ENCODE measurements around the gene NHEJ1. TPM values are rescaled to one million over a fixed set of nuclear protein-coding genes. Genes with fewer than 3 reads are reported as not detected.

NHEJ1 gene
- total and polyA plus RNA-seq, 2 of the 13 experiments (the other 11 are each of a cell fraction or from before 2014, with no cell fraction given), result 30.0 to 30.7 TPM

- no peak for TF ChIP-seq LCORL (IDR thresholded peaks at IDR 0.05)
- TF ChIP-seq LCORL (CRISPR knock-in tag; IDR thresholded peaks at IDR 0.05), result no peak
- TF ChIP-seq ZNF501 (CRISPR knock-in tag; IDR thresholded peaks at IDR 0.05), result no peak
- 0 out of 2 replicates have a peak, but pooled peaks have one; percentile 20 for TF ChIP-seq MLX (CRISPR knock-in tag; IDR thresholded peaks at IDR 0.05)
- TF ChIP-seq TSC22D2 (CRISPR knock-in tag; IDR thresholded peaks at IDR 0.05; ENCODE audit: borderline replicate concordance), result no peak
- peak; percentile 62 for TF ChIP-seq ARID3A (IDR thresholded peaks at IDR 0.05; ENCODE audit: low read depth, low read length)
- no peak for TF ChIP-seq NR0B2 (CRISPR knock-in tag; IDR thresholded peaks at IDR 0.05)
- TF ChIP-seq ZNF777 (CRISPR knock-in tag; IDR thresholded peaks at IDR 0.05), result no peak
- TF ChIP-seq ZNF781 (CRISPR knock-in tag; IDR thresholded peaks at IDR 0.05; ENCODE audit: borderline replicate concordance, not compliant biosample characterization), result no peak
- TF ChIP-seq ARNT (IDR thresholded peaks at IDR 0.05), result no peak
- no peak for TF ChIP-seq ZGPAT (CRISPR knock-in tag; IDR thresholded peaks at IDR 0.05)
- TF ChIP-seq ETS1 (CRISPR knock-in tag; IDR thresholded peaks at IDR 0.05), result no peak
- TF ChIP-seq ZNF660 (CRISPR knock-in tag; IDR thresholded peaks at IDR 0.05; ENCODE audit: borderline replicate concordance, low read depth), result no peak
- TF ChIP-seq ZNF790 (CRISPR knock-in tag; IDR thresholded peaks at IDR 0.05; ENCODE audit: borderline replicate concordance), result no peak
- TF ChIP-seq TBP (CRISPR knock-in tag; IDR thresholded peaks at IDR 0.05), result no peak
- no peak for TF ChIP-seq SMYD3 (CRISPR knock-in tag; IDR thresholded peaks at IDR 0.05)
- TF ChIP-seq ZSCAN29 (CRISPR knock-in tag; conservative IDR thresholded peaks at IDR 0.05), result 0 out of 2 replicates have a peak, but pooled peaks have one; percentile 60
- TF ChIP-seq FOXA1 (IDR thresholded peaks at IDR 0.05), result 0 out of 2 replicates have a peak, but pooled peaks have one; percentile 20
- peak; percentile 77 for TF ChIP-seq FOXA1 (CRISPR knock-in tag; IDR thresholded peaks at IDR 0.05)
- no peak for TF ChIP-seq GRHL1 (CRISPR knock-in tag; conservative IDR thresholded peaks at IDR 0.05)
- TF ChIP-seq ZNF503 (CRISPR knock-in tag; IDR thresholded peaks at IDR 0.05), result peak; percentile 80; the same call in 1 of the 2 replicates
- TF ChIP-seq CENPX (CRISPR knock-in tag; IDR thresholded peaks at IDR 0.05), result no peak
- no peak for TF ChIP-seq DR1 (CRISPR knock-in tag; IDR thresholded peaks at IDR 0.05)
Measured at GRCh38 chr2:219126555-219126954, 34.1 kb downstream of the NHEJ1 start (continued).

Data from HepG2 (cell line).